Measurements from ENCODE around the gene SLC5A12.

The SLC5A12 gene, protein sequence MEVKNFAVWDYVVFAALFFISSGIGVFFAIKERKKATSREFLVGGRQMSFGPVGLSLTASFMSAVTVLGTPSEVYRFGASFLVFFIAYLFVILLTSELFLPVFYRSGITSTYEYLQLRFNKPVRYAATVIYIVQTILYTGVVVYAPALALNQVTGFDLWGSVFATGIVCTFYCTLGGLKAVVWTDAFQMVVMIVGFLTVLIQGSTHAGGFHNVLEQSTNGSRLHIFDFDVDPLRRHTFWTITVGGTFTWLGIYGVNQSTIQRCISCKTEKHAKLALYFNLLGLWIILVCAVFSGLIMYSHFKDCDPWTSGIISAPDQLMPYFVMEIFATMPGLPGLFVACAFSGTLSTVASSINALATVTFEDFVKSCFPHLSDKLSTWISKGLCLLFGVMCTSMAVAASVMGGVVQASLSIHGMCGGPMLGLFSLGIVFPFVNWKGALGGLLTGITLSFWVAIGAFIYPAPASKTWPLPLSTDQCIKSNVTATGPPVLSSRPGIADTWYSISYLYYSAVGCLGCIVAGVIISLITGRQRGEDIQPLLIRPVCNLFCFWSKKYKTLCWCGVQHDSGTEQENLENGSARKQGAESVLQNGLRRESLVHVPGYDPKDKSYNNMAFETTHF

DNA sequence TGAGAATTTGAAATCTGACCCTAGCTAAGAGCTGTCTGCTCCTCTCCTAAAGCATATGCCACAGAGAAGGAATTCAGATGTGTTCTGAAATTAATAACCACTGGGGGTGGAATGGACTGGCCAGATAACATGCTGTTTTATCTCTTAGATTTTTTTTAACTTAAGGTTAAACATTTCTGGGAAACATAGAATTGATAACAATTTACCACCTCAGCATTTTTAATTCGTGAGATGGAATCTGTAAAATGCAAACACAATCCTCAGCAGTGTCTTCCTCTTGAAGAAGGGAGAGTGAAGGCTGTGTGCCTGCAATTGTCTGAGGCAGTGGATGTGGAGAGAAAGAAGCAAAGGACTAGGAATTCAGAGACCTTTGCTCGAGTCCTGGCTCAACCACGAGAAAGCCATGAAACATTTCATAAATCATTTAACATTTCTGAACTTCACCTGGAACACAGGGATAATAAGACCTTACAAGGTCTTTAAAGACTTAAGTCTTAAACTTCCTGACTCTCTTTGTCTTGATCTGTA lies at the start of gene SLC5A12:
TSS of gene SLC5A12 (minus strand) at position 113 of the 528 bp plus-strand sequence. CDS start 346 bp downstream, outside the sequence.
- DNase-seq, result no peak

DNA sequence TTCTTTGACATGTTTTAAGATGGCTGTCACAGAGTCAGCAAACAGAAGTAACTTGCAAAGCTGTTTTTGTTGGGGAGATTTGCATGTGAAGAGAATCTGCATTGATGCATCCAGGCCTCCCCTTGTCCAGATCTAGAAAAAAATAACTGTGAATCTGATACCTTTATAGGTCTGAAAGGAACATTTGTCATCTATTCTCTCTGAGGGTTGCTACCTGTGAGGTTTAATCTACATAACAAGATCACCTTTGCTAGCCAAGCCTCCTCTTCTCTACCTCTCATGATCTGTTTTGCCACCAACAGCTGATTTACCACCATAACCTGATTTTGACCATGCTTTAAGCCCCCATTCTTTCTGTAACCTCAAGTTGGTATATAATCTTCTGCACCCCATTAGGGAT lies 47.2 kb upstream of the SLC5A12 start:
- DNase-seq, result no peak

DNA sequence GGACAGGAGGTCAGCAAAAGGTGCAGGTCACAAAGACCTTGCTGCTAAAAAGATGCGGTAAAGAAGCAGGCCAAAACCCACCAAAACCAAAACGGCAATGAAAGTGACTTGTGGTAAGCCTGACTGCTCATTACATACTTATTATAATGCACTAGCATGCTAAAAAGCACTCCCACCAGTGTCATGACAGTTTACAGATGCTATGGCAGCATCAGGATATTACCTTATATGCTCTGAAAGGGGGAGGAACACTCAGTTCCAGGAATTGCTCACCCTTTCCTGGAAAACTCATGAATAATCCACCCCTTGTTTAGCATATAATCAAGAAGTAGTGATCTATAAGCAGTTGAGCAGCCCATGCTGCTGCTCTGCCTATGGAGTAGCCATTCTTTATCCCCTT lies 45.2 kb upstream of the SLC5A12 start:
- no peak for DNase-seq

DNA sequence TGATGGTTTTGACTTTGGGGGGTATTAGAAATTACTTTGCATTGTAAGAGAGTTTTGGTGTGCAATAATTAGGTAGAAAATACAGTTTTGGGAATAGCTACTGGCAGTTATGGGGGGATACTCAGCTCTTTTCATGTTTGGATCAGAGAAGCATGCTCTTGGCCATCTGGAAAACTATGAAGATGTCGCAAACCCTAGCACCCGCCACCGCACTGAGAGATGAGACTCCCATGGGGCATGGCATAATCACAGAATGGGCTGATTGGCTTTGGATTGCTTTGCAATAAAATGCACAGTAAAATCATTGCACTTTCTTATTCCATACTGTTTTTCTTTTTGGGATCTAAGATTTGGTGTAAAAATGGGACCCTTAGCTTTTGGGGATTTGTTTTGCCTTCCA lies 43.5 kb upstream of the SLC5A12 start:
- DNase-seq, result no peak

DNA sequence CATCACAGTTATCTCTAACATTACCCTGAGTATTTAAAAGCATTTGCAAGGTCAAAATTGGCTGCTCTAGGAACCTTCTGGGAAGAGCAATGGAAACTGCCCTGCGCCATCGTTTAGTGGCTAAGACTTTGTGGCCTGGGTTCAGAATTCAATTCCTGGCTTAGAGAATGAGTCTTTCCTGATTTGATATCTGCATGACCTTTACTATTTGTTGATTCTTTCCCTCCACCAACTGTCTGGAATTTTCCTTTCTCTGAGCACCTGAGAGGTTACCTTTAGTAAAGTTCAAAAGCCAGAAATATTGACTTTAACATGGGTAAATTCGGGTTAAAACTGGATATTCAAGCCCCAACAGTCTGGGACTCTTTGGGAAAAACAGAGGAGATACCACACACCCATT lies 43.0 kb upstream of the SLC5A12 start:
- DNase-seq, result no peak

DNA sequence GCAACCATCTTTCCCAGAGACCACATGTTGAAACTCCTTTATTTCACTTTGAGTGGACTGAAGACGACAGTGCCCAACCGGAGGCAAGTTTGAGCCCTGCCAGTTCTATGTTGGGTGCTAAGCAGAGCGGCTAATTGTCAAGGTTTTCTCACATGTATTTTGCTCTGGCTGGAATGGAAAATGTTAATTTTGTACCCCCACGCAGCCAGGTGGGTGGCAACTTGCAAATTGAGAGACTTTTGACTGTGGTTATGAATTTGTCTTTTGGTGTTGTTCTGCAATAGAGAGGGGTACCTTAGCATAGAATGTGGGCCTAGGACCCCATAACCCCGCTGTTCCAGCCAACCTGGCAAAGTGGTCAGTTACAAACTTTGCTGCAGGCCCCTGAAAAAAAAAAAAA lies 42.5 kb upstream of the SLC5A12 start:
- no peak for DNase-seq

DNA sequence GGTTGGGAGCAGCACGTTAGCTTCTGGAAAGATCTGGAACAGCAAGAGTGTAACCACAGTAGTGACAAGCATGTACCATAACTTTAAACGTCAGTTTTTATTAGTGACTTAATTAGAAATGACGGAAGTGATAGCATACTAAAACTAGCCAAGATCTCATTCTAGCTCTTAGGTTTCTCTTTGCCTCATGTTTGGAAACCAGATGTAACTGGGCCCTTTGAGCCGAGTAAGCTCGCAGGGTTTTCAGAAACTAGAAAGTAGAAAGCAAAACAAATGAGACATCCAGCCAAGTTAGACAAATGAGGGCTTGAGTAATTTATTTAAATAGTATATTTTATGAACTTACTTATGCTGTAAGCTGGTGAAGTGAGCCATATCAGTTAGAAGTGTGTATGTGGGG lies 40.2 kb upstream of the SLC5A12 start:
- DNase-seq, result no peak

DNA sequence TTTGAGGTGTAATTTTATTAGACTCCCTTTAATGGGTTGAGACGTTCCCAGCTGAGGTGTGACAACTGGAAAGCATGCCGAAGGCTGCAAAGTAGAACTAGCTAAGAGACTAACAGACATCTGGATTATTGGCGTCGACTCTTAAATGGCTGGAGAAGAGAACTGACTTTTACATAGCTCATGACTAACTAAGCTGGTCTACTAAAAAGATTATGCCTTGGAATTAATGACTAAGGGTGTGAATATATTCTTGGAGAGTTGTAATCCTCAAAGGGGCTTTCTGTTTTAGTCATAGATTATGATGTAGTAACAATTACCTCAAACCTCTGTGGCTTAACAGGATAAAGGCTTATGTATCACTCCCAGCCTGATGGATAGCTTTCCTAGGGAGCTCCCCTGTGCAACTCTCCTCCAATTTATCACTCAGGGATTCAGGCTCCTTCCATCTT lies 39.5 kb upstream of the SLC5A12 start:
- no peak for DNase-seq

DNA sequence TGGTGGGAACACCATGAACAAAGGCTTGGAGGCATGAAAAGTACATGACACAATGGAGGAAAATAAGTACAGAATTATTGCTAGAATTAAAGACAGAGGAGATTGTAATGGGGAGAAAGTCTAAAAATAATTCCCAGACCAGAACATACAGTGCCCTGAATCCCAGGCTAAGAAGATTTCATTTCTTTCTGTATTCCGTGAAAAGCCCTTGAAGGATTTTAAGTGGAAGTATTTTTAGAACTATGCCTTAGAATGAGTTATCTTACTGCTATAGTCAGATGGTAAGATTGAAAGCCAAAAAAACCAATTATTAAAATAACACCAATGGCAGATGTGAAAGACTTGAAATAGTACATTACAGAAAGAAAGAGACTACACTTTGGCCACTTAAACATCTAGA lies 36.1 kb upstream of the SLC5A12 start:
- DNase-seq, result no peak

DNA sequence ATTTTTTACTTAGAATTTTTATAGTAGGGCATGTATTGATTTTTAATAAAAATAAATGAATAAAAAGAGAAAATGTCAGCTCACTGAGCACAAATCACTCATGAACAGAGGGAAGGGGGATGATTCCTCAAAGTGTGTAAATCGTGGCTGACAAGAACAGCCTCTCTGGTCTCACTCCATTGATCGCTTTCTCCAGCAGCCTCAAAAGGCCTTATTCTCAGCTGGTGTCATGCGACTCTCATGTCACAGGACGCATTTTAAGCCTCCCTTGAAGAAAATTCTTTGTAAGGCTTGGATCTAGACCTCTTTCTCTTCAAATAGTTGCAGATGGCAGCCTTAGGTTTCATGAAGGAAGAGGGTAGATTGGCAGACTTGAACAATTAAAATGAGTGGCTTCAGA lies 33.9 kb upstream of the SLC5A12 start:
- DNase-seq, result no peak

DNA sequence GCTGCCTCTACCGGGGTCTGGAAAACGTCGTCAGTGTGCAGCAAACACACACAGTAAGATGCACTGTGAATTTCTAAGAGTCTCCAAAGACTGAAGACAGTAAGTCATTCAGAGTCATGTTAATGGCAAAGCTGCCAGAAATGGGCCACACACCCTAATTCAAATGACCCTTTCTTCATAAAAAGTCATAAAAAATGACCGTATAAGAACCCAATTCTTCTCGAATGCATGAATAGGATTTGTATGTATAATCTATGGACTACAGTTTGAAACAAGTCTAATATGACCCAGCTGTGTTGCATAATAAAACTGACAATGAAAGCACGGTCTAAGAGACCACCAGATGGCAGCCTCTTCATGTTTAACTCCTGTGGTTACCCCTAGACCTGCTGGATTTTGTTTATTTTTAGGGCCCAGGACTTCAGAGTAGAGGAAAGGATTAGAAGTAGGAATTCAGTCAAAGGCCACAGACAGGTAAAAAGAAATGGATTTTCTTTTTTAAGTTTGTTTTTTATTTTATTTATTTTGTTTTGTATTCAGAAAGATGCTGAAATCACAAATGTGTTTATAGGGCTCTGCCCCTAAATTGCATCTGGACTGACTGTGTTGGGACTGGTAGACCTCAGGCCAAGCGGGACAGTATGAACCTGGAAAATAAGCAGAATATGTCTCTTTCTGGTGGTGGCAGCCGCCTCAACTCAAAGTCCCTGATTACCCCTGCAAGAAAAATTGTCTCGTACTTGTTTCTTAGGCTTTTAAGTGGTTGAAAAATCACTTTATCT lies 32.1 kb upstream of the SLC5A12 start:
- DNase-seq, result no peak

DNA sequence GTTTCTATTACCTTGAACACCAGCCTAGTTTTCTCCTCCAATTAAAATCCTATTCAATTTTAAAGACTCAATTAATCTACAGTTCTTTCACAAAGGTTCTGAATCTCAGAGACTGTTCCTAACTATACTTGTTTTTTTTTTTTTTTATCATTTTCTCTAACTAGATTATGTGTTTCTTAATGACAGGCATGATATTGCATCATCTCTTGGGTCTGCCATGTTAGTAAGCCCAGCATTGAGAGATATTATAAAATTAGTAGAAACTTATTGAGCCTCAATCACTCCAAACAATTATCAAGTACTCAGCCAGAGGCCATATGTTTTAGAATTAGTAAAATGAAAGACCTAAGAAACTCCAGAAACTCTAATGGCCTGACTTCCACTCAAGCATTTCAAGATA lies 28.1 kb upstream of the SLC5A12 start:
- DNase-seq, result no peak

DNA sequence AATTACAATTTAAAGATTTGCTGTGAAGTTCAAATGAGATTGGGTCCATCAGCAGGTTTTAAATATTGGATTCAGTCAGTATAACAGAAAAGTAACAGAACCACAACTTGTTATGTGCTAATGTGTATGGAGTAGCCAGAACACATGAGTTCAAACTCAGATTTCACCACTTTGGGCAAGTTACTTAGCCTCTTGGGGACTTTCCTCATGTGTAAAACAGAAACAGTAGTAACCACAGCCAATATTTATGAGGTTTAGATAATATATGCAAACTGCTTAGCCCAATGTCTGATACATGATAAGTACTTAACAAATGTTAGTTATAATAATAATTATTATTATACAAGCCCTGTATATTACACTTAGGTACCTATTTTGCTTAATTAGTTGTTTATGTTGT lies 21.8 kb upstream of the SLC5A12 start:
- DNase-seq, result no peak

DNA sequence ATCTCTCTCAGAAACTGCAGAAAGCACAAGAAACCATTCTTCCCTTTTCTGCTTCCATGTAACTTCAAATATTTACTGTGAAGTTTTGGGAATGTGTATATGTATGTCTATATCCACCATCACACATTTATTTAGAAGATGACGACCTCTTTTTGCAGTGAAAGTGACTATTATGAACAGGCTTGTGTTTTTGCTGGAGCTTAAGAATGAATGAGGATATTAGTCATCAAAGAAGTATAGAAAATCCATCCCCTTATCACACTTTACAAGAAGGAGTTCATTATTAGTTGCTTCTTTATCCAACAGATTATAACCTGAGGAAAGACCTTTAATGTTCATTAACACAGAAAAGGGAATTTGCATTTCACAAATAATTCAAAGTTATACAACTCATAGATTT lies 21.1 kb upstream of the SLC5A12 start:
- no peak for DNase-seq

DNA sequence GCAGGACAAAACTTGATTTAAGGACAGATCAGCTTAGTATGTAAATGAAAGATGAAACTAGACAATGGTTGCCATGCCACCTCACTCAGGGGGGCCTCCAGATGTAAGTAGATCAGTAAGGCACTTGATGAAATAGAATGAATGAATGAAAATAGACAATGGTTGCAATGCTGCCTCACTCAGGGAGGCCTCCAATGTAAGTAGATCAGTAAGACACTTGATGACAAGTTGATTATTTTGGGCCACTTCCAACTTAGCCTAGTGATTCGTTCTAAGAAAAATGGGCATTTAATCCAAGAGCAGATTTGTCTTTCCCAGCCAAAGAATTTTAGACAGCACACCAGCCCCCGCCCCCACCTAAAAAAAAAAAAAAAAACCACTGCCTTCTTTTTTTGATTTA lies 19.2 kb upstream of the SLC5A12 start:
- DNase-seq, result no peak

DNA sequence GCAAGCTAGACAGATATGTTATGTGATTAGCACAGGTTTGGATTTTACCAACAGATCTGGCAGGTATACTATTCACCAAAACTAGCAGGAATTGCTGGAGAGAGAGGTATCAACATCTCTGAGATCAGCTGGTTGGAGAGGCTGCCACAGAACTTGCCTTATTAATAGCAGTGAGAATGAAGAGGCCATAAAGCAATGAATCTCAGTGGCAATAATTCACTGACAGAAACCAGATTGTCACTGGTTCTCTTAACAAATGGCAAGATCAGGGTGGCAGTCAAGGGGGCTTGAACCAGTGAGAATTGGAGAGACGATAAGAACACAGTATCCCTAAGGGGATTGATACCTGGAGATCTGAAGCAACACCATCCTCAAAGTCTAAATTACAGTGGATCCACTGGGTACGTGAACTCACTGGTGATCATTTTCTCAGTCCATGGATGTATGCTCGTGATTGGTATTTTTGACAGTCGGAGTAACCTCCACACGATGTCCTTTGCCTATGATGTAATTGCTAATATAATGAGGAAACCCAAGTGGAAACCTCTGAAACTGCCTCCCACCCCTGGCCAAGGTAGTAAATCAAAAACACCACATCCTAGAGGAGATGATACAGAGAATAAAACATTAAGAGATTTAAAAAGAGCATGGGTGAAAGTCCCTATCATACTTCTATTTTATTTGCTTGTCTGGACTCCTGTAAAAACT lies 17.7 kb upstream of the SLC5A12 start:
- DNase-seq, result no peak

DNA sequence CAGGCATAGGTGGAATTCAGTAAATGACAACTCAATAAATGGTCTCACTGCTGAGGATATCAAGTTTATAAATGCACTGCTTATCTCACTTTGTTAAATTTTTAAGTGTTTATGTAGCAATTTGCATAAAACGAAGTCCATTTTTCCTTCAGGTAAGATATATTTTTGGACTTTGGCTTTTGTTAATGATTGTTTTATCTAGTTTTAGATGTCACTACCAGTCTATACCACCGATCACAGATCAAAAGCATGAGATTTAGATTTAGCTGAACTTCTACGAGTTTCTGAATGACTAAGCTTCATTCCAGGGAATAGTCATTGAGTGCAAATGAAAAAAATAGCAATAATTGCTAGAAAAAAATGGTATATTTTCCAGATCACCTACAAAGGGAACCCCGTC lies 12.8 kb upstream of the SLC5A12 start:
- DNase-seq, result no peak

DNA sequence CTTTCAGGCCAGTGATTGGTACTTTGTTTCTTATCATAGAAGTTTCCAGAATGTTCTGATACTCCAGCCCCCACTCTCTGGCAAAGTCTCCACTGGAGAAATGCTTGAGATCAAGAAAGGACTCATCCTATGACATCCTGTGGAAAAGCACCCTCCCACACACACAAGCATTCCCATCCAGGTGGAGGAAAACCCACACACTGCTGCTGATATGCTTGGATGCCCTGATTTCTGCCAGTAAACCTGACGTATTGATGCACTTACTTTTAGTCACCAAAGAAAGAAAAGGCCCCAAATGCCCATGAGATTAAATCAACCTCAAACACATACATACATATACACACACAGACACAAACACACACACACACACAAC lies 9.2 kb upstream of the SLC5A12 start:
- DNase-seq, result no peak

DNA sequence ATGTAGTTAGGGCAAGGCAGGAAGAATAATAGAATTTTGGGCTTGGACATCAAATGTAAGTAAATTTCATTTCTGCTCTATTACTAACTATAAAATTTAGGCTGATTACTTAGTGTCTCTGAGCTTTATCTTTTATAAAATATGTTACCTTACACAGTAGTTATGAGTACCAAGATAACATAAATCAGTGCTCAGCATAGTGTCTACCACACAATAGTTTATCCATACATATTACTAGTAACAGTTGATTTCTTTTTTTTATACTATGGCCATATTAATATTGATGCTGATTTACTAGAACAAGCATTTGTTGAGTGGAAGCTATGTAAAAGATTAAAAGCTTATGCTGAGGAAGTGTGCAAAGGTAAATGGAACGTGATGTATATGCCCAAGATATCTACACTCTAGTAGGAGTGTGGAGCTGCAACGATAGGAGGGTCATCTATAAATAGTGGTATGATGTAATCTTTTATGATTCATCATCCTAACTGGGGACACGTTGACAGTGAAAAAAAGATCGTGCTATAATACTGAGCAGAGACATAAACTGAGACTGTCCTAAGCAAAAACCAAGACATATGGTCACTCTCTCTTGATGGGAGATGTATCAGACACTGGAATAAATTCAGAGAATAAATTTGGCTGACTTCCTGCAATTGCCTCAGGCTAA lies 8.7 kb upstream of the SLC5A12 start:
- no peak for DNase-seq

DNA sequence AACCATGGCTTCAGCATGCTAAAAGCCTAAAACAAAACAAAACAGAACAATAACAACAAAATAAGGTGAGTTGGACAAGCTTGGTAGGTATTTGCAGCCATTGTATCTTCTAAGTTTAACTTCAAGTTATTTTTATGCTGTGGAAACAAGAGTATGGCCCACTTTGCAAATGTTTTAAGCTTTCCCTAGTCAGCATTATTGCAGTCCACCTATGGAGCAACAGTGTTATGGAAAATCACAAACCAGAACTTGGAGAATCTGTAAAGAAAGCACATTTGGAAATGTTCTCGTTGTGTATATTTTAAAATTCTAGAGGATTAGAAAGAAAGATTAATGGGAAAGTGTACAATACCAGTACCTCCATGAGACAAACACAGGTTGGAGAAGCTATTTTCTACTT lies 7.4 kb upstream of the SLC5A12 start:
- no peak for DNase-seq

DNA sequence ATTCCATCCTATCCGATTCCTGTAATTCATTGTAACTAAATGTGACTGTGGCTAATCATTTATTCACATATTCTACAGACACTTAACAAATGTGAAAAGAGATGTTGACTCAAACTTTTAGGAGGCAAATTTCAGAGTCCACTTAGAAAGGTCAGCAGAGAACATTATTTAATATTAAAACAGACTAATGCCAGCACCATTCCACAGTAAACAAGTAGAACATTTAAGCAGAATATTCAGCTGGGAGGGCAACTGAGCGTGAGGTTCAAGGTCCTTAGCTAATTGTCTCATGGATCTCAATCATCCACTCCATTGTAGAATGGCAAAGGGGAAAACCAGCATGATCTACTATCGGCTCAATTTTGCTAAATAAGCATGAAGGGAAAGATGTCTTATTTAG lies 5.1 kb upstream of the SLC5A12 start:
- DNase-seq, result no peak

DNA sequence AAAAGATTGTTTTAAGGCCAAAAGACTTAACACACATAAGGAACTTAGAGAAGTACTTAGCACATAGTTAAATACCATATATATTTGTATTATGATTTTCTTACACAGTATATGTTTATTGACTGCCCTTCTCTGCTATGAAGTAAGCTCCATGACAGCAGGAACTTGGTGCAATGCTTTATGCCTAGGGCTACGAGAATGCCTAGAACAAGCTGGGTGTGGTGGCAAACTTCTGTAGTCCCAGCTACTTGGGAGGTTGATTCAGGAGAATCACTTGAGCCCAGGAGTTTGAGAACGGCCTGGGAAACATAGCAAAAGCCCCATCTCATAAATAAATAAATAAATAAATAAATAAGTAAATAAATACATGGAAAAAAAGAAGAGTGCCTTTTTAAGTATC lies 1.9 kb downstream of the SLC5A12 start:
- DNase-seq, result no peak

Measured in activated naive CD4-positive, alpha-beta T cell treated with anti-CD3 and anti-CD28 coated beads, Interleukin-2, amount 50 U/mL, for 16 hours (primary cell).